Neural progenitor cell (in vitro differentiated cells): ENCODE data around the gene VAV2.

Experiments used
- CTCF ChIP-seq: fragments of 200-600 bp; sonication (generic); IDR thresholded peaks from 2 replicates; pipeline ENCODE4 v1.5.1; 2017; ENCODE audit warnings: antibody characterized with exemption, mild to moderate bottlenecking
- EZH2 ChIP-seq: fragments of 200-600 bp; sonication (generic); IDR thresholded peaks from 2 replicates; pipeline ENCODE4 v1.6.1; 2017; ENCODE audit warnings: antibody characterized with exemption, mild to moderate bottlenecking, moderate library complexity

- TF ChIP-seq CTCF: no peak
- TF ChIP-seq EZH2: no peak
Observed at GRCh38 chr9:133971121-133971951, 20.8 kb downstream of the VAV2 start.
